Ovary (tissue), 9 donors: ENCODE results near the gene FBN1. TPM values are rescaled to one million over a fixed set of nuclear protein-coding genes. Genes with fewer than 3 reads are reported as not detected.

Source experiments
- DNase-seq, 5 donors: peaks; one replicate each; pipeline ENCODE4 v3.0.0-alpha.2; 2019 to 2020
- H3K27ac ChIP-seq, 2 donors: fragments of 200-600 bp; one replicate each; pipeline versions ENCODE4 v1.5.1 to v1.8.0; 2019 to 2022
- H3K27me3 ChIP-seq: fragments of 200-600 bp; one replicate; pipeline ENCODE4 v1.8.0; 2022
- H3K36me3 ChIP-seq: fragments of 200-600 bp; sonication (generic); one replicate; pipeline ENCODE4 v1.5.1; 2019
- H3K4me1 ChIP-seq: one replicate; pipeline ENCODE4 v1.8.1; 2013; ENCODE audit warnings: mild to moderate bottlenecking, moderate library complexity; ENCODE audit not compliant: insufficient read depth
- H3K4me3 ChIP-seq: fragments of 200-600 bp; sonication (generic); one replicate; pipeline ENCODE4 v1.5.1; 2017
- H3K9me3 ChIP-seq, 2 donors: fragments of 200-600 bp in 1 of 2; sonication (generic) in 1 of 2; one replicate each; pipeline versions ENCODE4 v1.5.1 to v1.8.1; 2013 to 2019; ENCODE audit warnings: mild to moderate bottlenecking in 1 of 2, moderate library complexity in 1 of 2
- CTCF ChIP-seq, 3 donors: fragments of 450-650 bp in 2 of 3; fragments of 200-600 bp in 1 of 3; IDR thresholded peaks; one replicate each; pipeline versions ENCODE4 v1.5.1 to v1.8.0; 2016 to 2022; ENCODE audit warnings: antibody characterized with exemption in 3 of 3, mild to moderate bottlenecking in 1 of 3
- EP300 ChIP-seq: sonication (generic); formaldehyde crosslinking; IDR thresholded peaks from one replicate; pipeline ENCODE4 v1.6.1; 2017; ENCODE audit warnings: antibody characterized with exemption
- POLR2A ChIP-seq: fragments of 450-650 bp; IDR thresholded peaks from one replicate; pipeline ENCODE4 v1.6.1; 2017; ENCODE audit warnings: antibody characterized with exemption, mild to moderate bottlenecking, moderate library complexity
- WGBS, 3 donors: extraction: QIAGEN DNeasy Blood & Tissue Kit in 1 of 3; methylation state at CpG; one replicate each; pipeline versions ENCODE4 v1.1.5 to v1.1.7; 2013 to 2017; 5-methylcytosine and 5-hydroxymethylcytosine counted together
- intact Hi-C, 4 donors: fragments of 100-400 bp; cut with DNase I; formaldehyde crosslinking; loops; one replicate each; pipeline versions ENCODE4 v1.11.0 to v1.15.1; 2022 to 2023
- polyA plus RNA-seq, 2 donors: library from polyadenylated mRNA; stranded (reverse); fragments of 200-250 nt in 1 of 2; fragments of 350-450 nt in 1 of 2; fragmentation: Illumina TruSeq in 1 of 2; extraction: RNeasy Lipid Tissue Mini Kit (QIAGEN cat#74804) in 1 of 2; gene quantifications; one replicate each; pipeline ENCODE4 v1.2.3, GENCODE V29; 2013 to 2014
- total RNA-seq, 7 donors: library from RNA; depleted of rRNA in 2 of 7; stranded (reverse); fragments of >200 nt in 2 of 7; fragmentation: NEBNext Ultra II Directional in 3 of 7; extraction: Animal tissue kit (Norgen Biotek cat#: 25700) in 3 of 7; gene quantifications; one replicate each; pipeline versions ENCODE4 v1.1.0 to v1.2.4, GENCODE V29; 2016 to 2023
- donor health status: DM: no; HTN: no; CAD: no; lungs with moderate emphysema.
- donor health status: DM: no; HTN: no; CAD: no.
- donor health status: Bipolar disorder and iron deficiency.
- donor health status: DM: yes; HTN: yes; CAD: no.
- donor health status: DM: no; HTN: no; CAD: no.
- donor health status: DM: yes; HTN: yes; CAD: no.

The FBN1 gene
- total and polyA plus RNA-seq, 9 donors: 62.5 to 159 (median 97.4) TPM

GRCh38 chr15:48363474-48363873 is 282.0 kb downstream of the FBN1 start:
- Histone ChIP-seq H3K9me3 (no peaks in the 10 kb centered on the region), H3K36me3 (no peaks in the 10 kb centered on the region), H3K4me1 (no peaks in the 10 kb centered on the region), H3K27ac (no peak overlapping the region), H3K4me3 (no peak overlapping the region), H3K27me3 (no peaks in the 10 kb centered on the region)
- 55 to 63% (median 57%) methylated on average over 5 of the region's 5 CpGs for WGBS, 3 donors
- TF ChIP-seq POLR2A (no peak), CTCF (IDR thresholded peaks at IDR 0.05) (no peak), EP300 (no peak)
- intact Hi-C loops: loop anchor here in 2 of 4 donors (5.0 to 10.0 kb wide), 2 partner anchors 281 to 439 kb away; partner anchors contain the start of gene FBN1 (in 1 of the 2)
- no peak for DNase-seq

GRCh38 chr15:48361685-48362084 is 283.8 kb downstream of the FBN1 start:
- H3K36me3 ChIP-seq: no peaks in the 10 kb centered on the region
- no peaks in the 10 kb centered on the region for H3K9me3 ChIP-seq
- DNase-seq: no peak
- intact Hi-C loops: loop anchor here in 2 of 4 donors (5.0 to 10.0 kb wide), 2 partner anchors 283 to 441 kb away; partner anchors contain the start of gene FBN1 (in 1 of the 2)
- TF ChIP-seq POLR2A (no peak), EP300 (no peak), CTCF (IDR thresholded peaks at IDR 0.05) (no peak)
- no peak overlapping the region for H3K27ac ChIP-seq
- H3K27me3 ChIP-seq: no peaks in the 10 kb centered on the region
- WGBS, 3 donors: 77 to 86% (median 79%) methylated on average over 2 of the region's 2 CpGs
- no peaks in the 10 kb centered on the region for H3K4me1 ChIP-seq
- no peak overlapping the region for H3K4me3 ChIP-seq

GRCh38 chr15:48360841-48361240 is 284.7 kb downstream of the FBN1 start:
- H3K27me3 ChIP-seq: no peaks in the 10 kb centered on the region
- no peak overlapping the region for H3K27ac ChIP-seq
- no peaks in the 10 kb centered on the region for H3K4me1 ChIP-seq
- intact Hi-C loops: loop anchor here in 2 of 4 donors (5.0 to 10.0 kb wide), 2 partner anchors 284 to 441 kb away; partner anchors contain the start of gene FBN1 (in 1 of the 2)
- H3K36me3 ChIP-seq: no peaks in the 10 kb centered on the region
- H3K4me3 ChIP-seq: no peak overlapping the region
- no peaks in the 10 kb centered on the region for H3K9me3 ChIP-seq
- WGBS, 3 donors: 90 to 95% (median 91%) methylated on average over 2 of the region's 2 CpGs
- TF ChIP-seq POLR2A (no peak), EP300 (no peak)
- DNase-seq: no peak

Other genes with a start within 250 kb of the FBN1 start
- gene CEP152, start 165.4 kb upstream of the FBN1 start, total RNA-seq: 1 to 10 TPM; 1.7 to 3.7 (median 2.5) TPM
- gene CEP152, start 165.4 kb upstream of the FBN1 start, polyA plus RNA-seq: 1 to 10 TPM; 1.4 to 1.8 TPM
- 100 to 1,000 TPM; 151 to 256 (median 219) TPM for gene EID1, start 232.4 kb upstream of the FBN1 start, total RNA-seq
- 100 to 1,000 TPM; 206 to 229 TPM for gene EID1, start 232.4 kb upstream of the FBN1 start, polyA plus RNA-seq